Measurements from ENCODE around the gene CD69.
A peak's percentile ranks its signal among the peaks of the same experiment; 100 is the strongest.

The CD69 gene

GRCh38 chr12:9779209-9779608, 18.5 kb upstream of the CD69 start:
- no peak for DNase-seq

- DNase-seq = no peak
Observed at GRCh38 chr12:9776781-9777180, 16.1 kb upstream of the CD69 start.

GRCh38 chr12:9773216-9773877, 12.6 kb upstream of the CD69 start:
- no peak for DNase-seq

GRCh38 chr12:9763025-9763424, 2.3 kb upstream of the CD69 start:
- no peak for DNase-seq

GRCh38 chr12:9762369-9762768, 1.7 kb upstream of the CD69 start:
- no peak for DNase-seq

GRCh38 chr12:9761419-9761781, 699 bp upstream of the CD69 start:
- no peak for DNase-seq

- no peak for DNase-seq
Observed at GRCh38 chr12:9760120-9760519, 581 bp downstream of the CD69 start.

GRCh38 chr12:9759694-9760093, 1.0 kb downstream of the CD69 start:
- DNase-seq = no peak

GRCh38 chr12:9758119-9758518, 2.6 kb downstream of the CD69 start:
- no peak for DNase-seq

- DNase-seq = no peak
Observed at GRCh38 chr12:9757433-9758025, 3.2 kb downstream of the CD69 start.

- DNase-seq = no peak
Observed at GRCh38 chr12:9756706-9757105, 4.0 kb downstream of the CD69 start.

GRCh38 chr12:9756170-9756569, 4.5 kb downstream of the CD69 start:
- DNase-seq = no peak

GRCh38 chr12:9755567-9755966, 5.1 kb downstream of the CD69 start:
- DNase-seq = no peak

GRCh38 chr12:9755035-9755434, 5.7 kb downstream of the CD69 start:
- DNase-seq = no peak

GRCh38 chr12:9754099-9754927, 6.4 kb downstream of the CD69 start:
- no peak for DNase-seq

GRCh38 chr12:9753498-9753897, 7.2 kb downstream of the CD69 start:
- DNase-seq = no peak

GRCh38 chr12:9753073-9753472, 7.6 kb downstream of the CD69 start:
- DNase-seq = no peak

- DNase-seq = no peak
Observed at GRCh38 chr12:9752145-9752933, 8.4 kb downstream of the CD69 start.

- DNase-seq = no peak
Observed at GRCh38 chr12:9751204-9752144, 9.2 kb downstream of the CD69 start.

- peak; percentile 38 for DNase-seq
Observed at GRCh38 chr12:9750276-9751203, 10.2 kb downstream of the CD69 start.

- DNase-seq = no peak
Observed at GRCh38 chr12:9749640-9750039, 11.1 kb downstream of the CD69 start.
